Effector memory CD4-positive, alpha-beta T cell (primary cell): ENCODE measurements around the gene CD300E.

Experiments
- DNase-seq, 3 donors: peaks; one replicate each; pipeline ENCODE4 v3.0.0-alpha.2; 2020
- H3K27ac ChIP-seq: 2 replicates; pipeline ENCODE4 v1.7.0; 2013; ENCODE audit warnings: mild to moderate bottlenecking, low read length, moderate library complexity; ENCODE audit not compliant: insufficient read depth, poor library complexity, severe bottlenecking
- H3K27me3 ChIP-seq: replicated peaks from 2 replicates; pipeline ENCODE4 v1.7.0; 2013; ENCODE audit warnings: mild to moderate bottlenecking, low read length; ENCODE audit not compliant: insufficient read depth, control insufficient read depth, poor library complexity, severe bottlenecking
- H3K36me3 ChIP-seq: 2 replicates; pipeline ENCODE4 v1.7.0; 2013; ENCODE audit warnings: mild to moderate bottlenecking, low read length, moderate library complexity; ENCODE audit not compliant: control insufficient read depth, insufficient read depth
- H3K4me1 ChIP-seq: 2 replicates; pipeline ENCODE4 v1.7.0; 2013; ENCODE audit warnings: low read length, mild to moderate bottlenecking; ENCODE audit not compliant: control insufficient read depth, insufficient read depth, poor library complexity, severe bottlenecking
- H3K4me3 ChIP-seq: 2 replicates; pipeline ENCODE4 v1.7.0; 2013; ENCODE audit warnings: low read length, low read depth, mild to moderate bottlenecking; ENCODE audit not compliant: insufficient read depth, poor library complexity, severe bottlenecking
- H3K9me3 ChIP-seq: 2 replicates; pipeline ENCODE4 v1.7.0; 2013; ENCODE audit warnings: mild to moderate bottlenecking, low read length, moderate library complexity; ENCODE audit not compliant: control insufficient read depth

Gene CD300E

DNA sequence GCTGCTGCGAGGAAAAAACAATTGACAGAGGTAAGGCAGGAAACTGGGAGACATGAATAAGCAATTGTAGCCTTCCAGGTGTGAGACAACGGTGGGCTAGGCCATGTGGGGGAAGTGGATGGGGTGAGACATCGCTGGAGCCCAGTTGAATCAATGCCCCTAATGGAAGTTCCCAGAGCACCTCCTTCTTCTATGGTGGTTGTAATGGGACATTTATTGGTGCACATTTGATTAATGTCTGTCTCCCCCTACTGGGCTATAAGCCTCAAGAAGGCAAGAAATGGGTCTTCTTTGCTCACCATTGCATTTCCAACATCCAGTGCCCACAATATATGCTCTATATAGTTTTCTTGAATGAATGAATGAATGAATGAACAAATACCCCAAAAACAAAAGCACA, 22.7 kb upstream of the CD300E start:
- Histone ChIP-seq H3K27me3 (peaks cover 12% of the 10 kb centered on the region), H3K9me3 (no peaks in the 10 kb centered on the region), H3K27ac (no peak overlapping the region), H3K4me1 (no peaks in the 10 kb centered on the region), H3K36me3 (no peaks in the 10 kb centered on the region), H3K4me3 (no peak overlapping the region)
- DNase-seq, result no peak

- Histone ChIP-seq H3K27ac (no peak overlapping the region), H3K4me3 (no peak overlapping the region), H3K4me1 (peaks cover 4% of the 10 kb centered on the region), H3K9me3 (no peaks in the 10 kb centered on the region), H3K36me3 (no peaks in the 10 kb centered on the region), H3K27me3 (peaks cover under 1% of the 10 kb centered on the region)
- DNase-seq, result no peak
Measured at GRCh38 chr17:74645010-74645409, 21.5 kb upstream of the CD300E start.

DNA sequence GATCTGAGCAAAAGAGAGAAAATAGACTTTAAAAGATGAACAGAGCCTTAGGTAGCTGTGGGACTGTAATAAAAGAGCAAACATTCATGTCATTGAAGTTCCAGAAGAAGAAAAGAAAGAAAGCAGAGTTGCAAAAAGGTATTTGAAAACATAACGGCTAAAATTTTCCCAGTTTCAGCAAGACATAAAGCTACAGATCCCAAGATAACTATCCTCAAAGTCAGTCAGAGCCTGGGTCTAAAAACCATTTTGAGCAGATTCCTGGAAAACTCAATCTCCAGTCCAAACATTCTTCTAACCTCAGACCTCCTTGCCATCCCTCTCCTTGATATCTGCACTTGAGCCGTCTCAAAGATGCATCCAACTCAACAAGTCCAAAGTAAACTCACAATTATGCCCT, 20.9 kb upstream of the CD300E start:
- H3K27ac ChIP-seq, result no peak overlapping the region

DNA sequence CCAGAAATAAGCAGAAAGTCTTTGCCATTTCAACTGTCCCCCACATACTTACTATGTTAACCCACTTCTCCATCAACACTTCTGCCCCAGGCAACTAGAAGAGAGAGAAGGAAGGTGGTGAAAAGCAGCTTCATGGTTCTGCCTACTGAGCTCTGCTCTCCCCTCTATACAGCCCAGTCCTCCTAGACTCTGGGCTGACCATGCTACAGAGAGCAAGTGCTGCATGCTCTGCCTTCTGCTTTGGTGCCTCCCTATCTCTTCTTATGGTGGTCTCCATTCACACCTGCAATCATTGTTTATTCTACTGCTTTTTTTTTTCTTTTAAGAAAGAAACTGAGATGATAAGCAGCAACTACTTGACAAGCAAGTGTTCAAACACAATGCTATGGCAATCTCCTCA, 20.3 kb upstream of the CD300E start:
- Histone ChIP-seq H3K27me3 (no peaks in the 10 kb centered on the region), H3K9me3 (no peaks in the 10 kb centered on the region), H3K27ac (no peak overlapping the region), H3K4me3 (no peak overlapping the region), H3K36me3 (no peaks in the 10 kb centered on the region), H3K4me1 (peaks cover 11% of the 10 kb centered on the region)
- DNase-seq, result no peak

More for the DNA sequence above, 20.9 kb upstream of the CD300E start:
- no peaks in the 10 kb centered on the region for H3K9me3 ChIP-seq
- DNase-seq, result no peak
- no peaks in the 10 kb centered on the region for H3K36me3 ChIP-seq
- no peaks in the 10 kb centered on the region for H3K27me3 ChIP-seq
- H3K4me3 ChIP-seq, result no peak overlapping the region
- H3K4me1 ChIP-seq, result peaks cover 8% of the 10 kb centered on the region

- no peak for DNase-seq
- no peaks in the 10 kb centered on the region for H3K27me3 ChIP-seq
- no peak overlapping the region for H3K27ac ChIP-seq
- no peaks in the 10 kb centered on the region for H3K36me3 ChIP-seq
- H3K9me3 ChIP-seq, result no peaks in the 10 kb centered on the region
- no peak overlapping the region for H3K4me3 ChIP-seq
- peaks cover 11% of the 10 kb centered on the region for H3K4me1 ChIP-seq
Measured at GRCh38 chr17:74642995-74643394, 19.5 kb upstream of the CD300E start.

DNA sequence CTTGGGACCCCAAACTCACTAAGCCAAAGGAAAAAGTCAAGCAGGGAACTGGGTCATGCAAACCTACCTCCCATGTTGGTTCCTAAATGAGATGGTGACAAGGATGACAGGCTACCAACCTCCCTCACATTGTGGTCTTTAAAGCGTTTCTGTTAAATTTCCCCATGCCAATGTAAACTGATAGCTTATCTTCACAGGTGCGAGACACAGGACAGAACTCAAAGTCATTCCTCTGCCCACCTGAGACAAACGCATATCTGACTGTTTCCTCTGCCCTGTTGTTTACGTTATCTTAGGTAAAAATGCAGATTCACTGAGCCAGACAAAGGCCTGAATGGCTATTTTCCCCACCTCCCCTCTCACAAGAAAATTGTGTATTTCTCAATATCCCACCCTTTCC, 19.0 kb upstream of the CD300E start:
- Histone ChIP-seq H3K4me1 (peaks cover 11% of the 10 kb centered on the region), H3K4me3 (no peak overlapping the region), H3K27me3 (no peaks in the 10 kb centered on the region), H3K9me3 (no peaks in the 10 kb centered on the region), H3K36me3 (no peaks in the 10 kb centered on the region), H3K27ac (no peak overlapping the region)
- DNase-seq, result no peak

DNA sequence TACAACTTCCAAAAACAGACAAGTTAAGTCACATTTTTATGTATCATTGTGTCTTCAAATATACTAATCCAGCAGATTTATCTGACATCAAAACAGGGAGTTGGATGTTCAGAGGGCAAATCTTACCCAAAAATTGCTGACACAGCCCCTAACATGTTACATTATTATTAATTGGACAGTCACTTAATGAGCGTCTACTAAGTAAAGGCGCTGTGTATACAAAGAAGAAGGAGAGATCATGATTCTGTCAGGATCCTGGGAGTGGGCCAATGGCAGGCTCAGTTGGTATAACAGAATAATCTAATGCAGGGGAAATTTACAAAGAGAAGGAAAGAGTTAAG, 18.4 kb upstream of the CD300E start:
- peaks cover 11% of the 10 kb centered on the region for H3K4me1 ChIP-seq
- no peaks in the 10 kb centered on the region for H3K27me3 ChIP-seq
- no peak overlapping the region for H3K27ac ChIP-seq
- no peaks in the 10 kb centered on the region for H3K9me3 ChIP-seq
- no peaks in the 10 kb centered on the region for H3K36me3 ChIP-seq
- no peak for DNase-seq
- H3K4me3 ChIP-seq, result no peak overlapping the region

DNA sequence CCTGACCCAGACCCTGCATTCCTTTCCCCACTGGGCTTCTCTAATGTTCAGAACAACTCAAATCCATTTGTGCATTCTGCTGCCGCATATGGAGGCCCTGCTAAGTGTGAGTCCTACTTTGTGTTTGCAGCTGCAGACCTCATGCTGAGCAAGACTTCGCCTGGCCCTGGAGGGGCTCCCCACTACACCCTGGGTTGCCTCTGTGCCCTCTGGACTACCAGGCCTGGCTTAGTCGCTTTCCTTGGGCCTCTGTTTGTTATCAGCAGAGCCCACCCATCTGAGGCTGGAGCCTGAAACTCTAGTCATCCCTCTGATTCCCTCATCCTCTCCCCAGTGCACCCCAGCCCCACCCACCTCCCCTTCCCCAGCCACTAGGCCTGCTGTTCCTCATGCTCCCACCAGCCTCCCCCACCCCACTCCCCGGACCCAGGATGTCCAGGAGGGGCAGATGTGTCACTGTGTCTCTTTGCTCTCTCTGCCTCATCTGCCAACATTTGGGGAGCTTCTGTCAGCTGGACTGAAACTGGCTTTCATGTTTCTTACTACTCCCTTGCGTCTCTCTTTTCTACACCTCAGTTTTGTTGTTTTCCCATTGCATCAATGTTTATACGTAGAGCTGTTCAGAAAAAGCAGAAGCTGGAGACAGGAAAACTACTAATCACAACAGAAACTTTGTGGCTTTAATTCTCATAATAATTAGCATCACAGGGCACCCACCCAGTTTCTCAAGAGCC, 17.9 kb upstream of the CD300E start:
- Histone ChIP-seq H3K4me1 (peaks cover 11% of the 10 kb centered on the region), H3K9me3 (no peaks in the 10 kb centered on the region), H3K4me3 (no peak overlapping the region), H3K27ac (no peak overlapping the region), H3K36me3 (no peaks in the 10 kb centered on the region), H3K27me3 (no peaks in the 10 kb centered on the region)
- DNase-seq, result no peak

GRCh38 chr17:74639704-74640151, 16.2 kb upstream of the CD300E start:
- H3K9me3 ChIP-seq, result no peaks in the 10 kb centered on the region
- no peak for DNase-seq
- H3K4me1 ChIP-seq, result peaks cover 11% of the 10 kb centered on the region
- H3K36me3 ChIP-seq, result no peaks in the 10 kb centered on the region
- H3K27ac ChIP-seq, result no peak overlapping the region
- H3K27me3 ChIP-seq, result no peaks in the 10 kb centered on the region
- no peak overlapping the region for H3K4me3 ChIP-seq

- Histone ChIP-seq H3K4me3 (no peak overlapping the region), H3K36me3 (no peaks in the 10 kb centered on the region), H3K4me1 (peaks cover 11% of the 10 kb centered on the region), H3K27me3 (no peaks in the 10 kb centered on the region), H3K9me3 (no peaks in the 10 kb centered on the region), H3K27ac (no peak overlapping the region)
- DNase-seq, result no peak
Measured at GRCh38 chr17:74637926-74638325, 14.4 kb upstream of the CD300E start.
